RWPE2 (cell line): ENCODE measurements around the gene HDAC1.

Source experiments
- ATAC-seq: fragments of 200-7000 bp; cut with Tn5 transposase; 3 replicates; pipeline ENCODE4 v1.9.1; 2021; ENCODE audit warnings: low read depth
- DNase-seq: peaks from one replicate; pipeline ENCODE4 v3.0.0-alpha.2; 2020; ENCODE audit warnings: low spot score
- H3K27ac ChIP-seq: fragments of 450-650 bp; 2 replicates; pipeline ENCODE4 v1.5.1; 2017; ENCODE audit warnings: mild to moderate bottlenecking; ENCODE audit not compliant: poor library complexity, severe bottlenecking
- H3K27me3 ChIP-seq: fragments of 250-450 bp; sonication (Bioruptor Pico); 2 replicates; pipeline ENCODE4 v1.5.1; 2021; ENCODE audit warnings: mild to moderate bottlenecking, moderate library complexity; ENCODE audit not compliant: insufficient read depth, poor library complexity, severe bottlenecking
- H3K36me3 ChIP-seq: fragments of 250-450 bp; sonication (Bioruptor Pico); 2 replicates; pipeline ENCODE4 v1.5.1; 2020; ENCODE audit warnings: low read depth, mild to moderate bottlenecking, moderate library complexity
- H3K4me1 ChIP-seq: fragments of 250-450 bp; sonication (Bioruptor Pico); 2 replicates; pipeline ENCODE4 v1.5.1; 2021; ENCODE audit warnings: mild to moderate bottlenecking, moderate library complexity; ENCODE audit not compliant: insufficient read depth, poor library complexity, severe bottlenecking
- H3K4me3 ChIP-seq: fragments of 250-450 bp; sonication (Bioruptor Pico); 2 replicates; pipeline ENCODE4 v1.5.1; 2021; ENCODE audit warnings: mild to moderate bottlenecking, moderate library complexity; ENCODE audit not compliant: severe bottlenecking
- H3K9me3 ChIP-seq: fragments of 250-450 bp; sonication (Bioruptor Pico); 2 replicates; pipeline ENCODE4 v1.5.1; 2021; ENCODE audit warnings: mild to moderate bottlenecking, moderate library complexity; ENCODE audit not compliant: severe bottlenecking
- CTCF ChIP-seq: fragments of 450-650 bp; IDR thresholded peaks from one replicate; pipeline ENCODE4 v1.5.1; 2017; ENCODE audit warnings: mild to moderate bottlenecking, moderate library complexity; ENCODE audit not compliant: poor library complexity, severe bottlenecking

HDAC1 gene

GRCh38 chr1:32266921-32267591, 24.8 kb upstream of the HDAC1 start:
- H3K27ac ChIP-seq, result no peak overlapping the region
- no peaks in the 10 kb centered on the region for H3K27me3 ChIP-seq
- no peak for DNase-seq
- H3K4me1 ChIP-seq, result no peaks in the 10 kb centered on the region
- no peaks in the 10 kb centered on the region for H3K36me3 ChIP-seq
- TF ChIP-seq CTCF, result no peak
- no peak for ATAC-seq
- no peaks in the 10 kb centered on the region for H3K9me3 ChIP-seq
- no peak overlapping the region for H3K4me3 ChIP-seq

GRCh38 chr1:32269744-32270143, 22.1 kb upstream of the HDAC1 start:
- no peak for ATAC-seq
- Histone ChIP-seq H3K4me3 (no peak overlapping the region), H3K27ac (no peak overlapping the region), H3K27me3 (no peaks in the 10 kb centered on the region), H3K36me3 (no peaks in the 10 kb centered on the region), H3K9me3 (no peaks in the 10 kb centered on the region), H3K4me1 (peaks cover 13% of the 10 kb centered on the region)
- no peak for TF ChIP-seq CTCF
- no peak for DNase-seq

DNA sequence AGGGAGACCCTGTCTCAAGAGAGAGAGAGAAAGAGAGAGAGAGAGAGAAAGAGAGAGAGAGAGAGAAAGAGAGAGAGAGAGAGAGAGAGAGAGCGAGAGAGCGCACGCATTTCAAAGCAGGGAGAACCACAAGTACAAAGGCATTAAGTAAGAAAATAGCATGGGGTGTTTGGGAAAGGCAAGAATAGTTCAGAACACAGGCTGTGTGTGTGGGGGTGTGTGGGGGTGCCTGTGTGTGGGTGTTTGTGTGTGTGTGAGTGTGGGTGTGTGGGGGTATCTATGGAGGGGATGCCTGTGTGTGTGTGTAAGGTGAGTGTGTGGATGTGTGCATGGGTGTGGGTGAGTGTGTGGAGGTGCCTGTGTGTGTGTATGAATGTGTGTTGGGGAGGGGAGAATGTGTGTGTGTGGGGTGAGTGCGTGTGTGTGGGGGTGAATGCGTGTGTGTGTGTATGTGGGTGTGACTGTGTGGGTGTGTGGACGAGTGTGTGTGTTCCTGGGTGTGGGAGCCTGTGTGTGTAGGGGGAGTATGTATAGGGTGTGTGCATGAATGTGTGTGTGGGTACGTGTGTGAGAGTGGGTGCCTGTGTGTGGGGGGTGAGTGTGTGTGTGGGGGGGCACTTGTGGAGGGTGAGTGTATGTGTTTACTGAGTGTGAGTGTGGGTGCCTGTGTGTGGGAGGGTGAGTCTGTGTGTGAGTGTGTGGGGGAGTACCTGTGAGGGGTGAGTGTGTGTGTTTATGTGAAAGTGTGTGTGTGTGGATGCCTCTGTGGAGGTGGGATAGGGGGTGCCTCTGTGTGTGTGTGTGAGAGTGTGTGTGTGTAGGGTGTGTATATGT, 19.1 kb upstream of the HDAC1 start:
- ATAC-seq, result no peak
- H3K27ac ChIP-seq, result no peak overlapping the region

DNA sequence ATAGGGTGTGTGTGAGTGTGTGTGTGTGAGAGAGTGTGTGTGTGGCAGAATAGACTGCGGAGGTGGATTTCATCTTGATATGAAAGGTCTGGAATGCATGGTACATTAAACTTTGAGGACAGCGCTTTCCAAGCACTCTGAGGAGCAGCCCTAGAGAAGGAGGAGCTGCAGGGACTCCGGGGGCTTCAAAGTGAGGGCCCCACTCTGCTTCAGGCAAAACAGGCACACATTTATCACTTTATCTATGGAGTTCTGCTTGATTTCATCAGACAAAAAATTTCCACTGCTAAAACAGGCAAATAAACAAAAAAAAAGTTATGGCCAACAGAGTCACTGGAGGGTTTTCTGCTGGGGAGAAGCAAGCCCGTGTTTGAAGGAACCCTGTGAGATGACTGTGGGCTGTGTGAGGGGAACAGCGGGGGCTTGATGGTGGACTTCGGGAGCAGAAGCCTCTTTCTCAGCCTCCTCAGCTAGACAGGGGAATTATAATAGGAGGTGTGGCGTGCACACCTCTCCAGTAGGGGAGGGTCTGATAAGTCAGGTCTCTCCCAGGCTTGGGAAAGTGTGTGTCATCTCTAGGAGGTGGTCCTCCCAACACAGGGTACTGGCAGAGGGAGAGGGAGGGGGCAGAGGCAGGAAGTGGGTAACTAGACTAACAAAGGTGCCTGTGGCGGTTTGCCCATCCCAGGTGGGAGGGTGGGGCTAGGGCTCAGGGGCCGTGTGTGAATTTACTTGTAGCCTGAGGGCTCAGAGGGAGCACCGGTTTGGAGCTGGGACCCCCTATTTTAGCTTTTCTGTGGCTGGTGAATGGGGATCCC, 18.3 kb upstream of the HDAC1 start:
- peaks cover 13% of the 10 kb centered on the region for H3K4me1 ChIP-seq
- H3K9me3 ChIP-seq, result no peaks in the 10 kb centered on the region
- no peak overlapping the region for H3K4me3 ChIP-seq
- ATAC-seq (peak; percentile 99), DNase-seq (peak; percentile 92)
- no peak for TF ChIP-seq CTCF
- H3K36me3 ChIP-seq, result no peaks in the 10 kb centered on the region
- peak overlapping the region; percentile 26 for H3K27ac ChIP-seq
- H3K27me3 ChIP-seq, result no peaks in the 10 kb centered on the region

More for the DNA sequence above, 19.1 kb upstream of the HDAC1 start:
- Histone ChIP-seq H3K36me3 (no peaks in the 10 kb centered on the region), H3K4me1 (peaks cover 13% of the 10 kb centered on the region), H3K27me3 (no peaks in the 10 kb centered on the region), H3K9me3 (no peaks in the 10 kb centered on the region), H3K4me3 (no peak overlapping the region)
- no peak for DNase-seq
- no peak for TF ChIP-seq CTCF
